Cerebellar nuclear complex (tissue), 1 donor: Measurements from ENCODE around the gene DGKE.

Experiments
- DNase-seq, 2 experiments: peaks; one replicate each; lab custom pipeline; 2025; lab: John Stamatoyannopoulos, UW

Gene DGKE

DNA sequence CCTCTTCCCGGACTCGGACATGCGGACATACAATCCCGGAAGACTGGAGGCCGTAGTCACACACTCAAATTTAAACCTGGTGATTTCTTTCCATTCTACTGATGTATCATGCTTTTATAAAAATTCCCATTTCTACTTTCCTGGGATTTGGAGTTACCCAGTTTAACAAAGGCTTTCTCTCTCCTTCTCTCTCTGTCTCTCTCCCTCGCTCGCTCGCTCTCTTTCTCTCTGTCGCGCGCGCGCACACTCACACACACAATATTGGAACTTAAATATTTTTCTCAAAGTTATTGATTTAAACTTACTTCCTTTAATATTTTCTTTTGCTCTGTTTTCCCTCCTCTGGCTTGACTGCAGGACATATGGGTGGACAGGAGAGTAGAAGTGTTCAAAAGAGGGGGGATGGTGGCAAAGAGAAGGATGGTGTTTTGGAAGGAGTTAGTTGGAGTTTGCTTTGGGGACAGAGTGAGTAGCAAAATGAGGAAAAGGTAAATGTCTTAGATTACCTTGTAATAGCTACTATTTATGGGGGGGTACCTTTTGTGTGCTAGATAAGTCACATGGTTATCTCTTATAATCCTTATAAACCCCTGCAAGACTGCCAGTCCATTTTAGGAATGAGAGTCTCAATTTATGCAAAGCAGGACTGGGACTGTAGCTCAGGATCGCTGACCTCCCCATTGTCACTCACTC, 80.8 kb downstream of the DGKE start:
- no peak for DNase-seq

DNA sequence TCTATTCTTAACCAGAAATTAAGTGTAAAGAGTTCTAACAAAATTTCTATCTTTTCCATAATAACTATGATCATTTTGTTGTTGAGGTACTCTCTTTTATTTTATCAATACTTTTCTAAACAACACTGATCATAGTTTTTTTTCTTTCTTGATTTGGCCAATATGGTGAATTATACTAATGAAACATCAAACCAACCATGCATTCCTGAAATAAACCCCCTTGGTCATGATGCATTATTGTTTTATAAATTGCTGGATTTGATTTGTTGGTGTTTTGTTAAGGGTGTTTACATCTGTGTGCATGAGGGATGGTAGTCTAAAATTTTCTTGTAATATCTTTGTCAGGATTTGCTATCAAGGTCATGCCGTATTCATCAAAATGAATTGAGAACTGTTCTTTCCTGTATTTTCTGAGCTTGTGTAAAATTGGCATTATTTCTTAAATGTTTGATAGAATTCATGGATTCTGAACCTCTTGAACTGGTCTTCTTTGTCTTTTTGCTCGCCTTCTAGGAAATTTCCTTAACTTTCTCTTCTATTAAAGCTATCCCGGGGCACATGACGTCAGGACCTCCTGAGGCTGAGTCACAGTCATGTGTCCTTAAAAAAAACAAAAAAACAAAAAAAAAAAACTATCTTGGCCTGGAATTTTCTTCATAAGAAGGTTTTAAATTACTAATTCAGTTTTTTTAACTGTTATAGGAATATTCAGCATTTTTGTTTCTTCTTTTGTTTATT, 83.8 kb downstream of the DGKE start:
- DNase-seq = no peak

DNA sequence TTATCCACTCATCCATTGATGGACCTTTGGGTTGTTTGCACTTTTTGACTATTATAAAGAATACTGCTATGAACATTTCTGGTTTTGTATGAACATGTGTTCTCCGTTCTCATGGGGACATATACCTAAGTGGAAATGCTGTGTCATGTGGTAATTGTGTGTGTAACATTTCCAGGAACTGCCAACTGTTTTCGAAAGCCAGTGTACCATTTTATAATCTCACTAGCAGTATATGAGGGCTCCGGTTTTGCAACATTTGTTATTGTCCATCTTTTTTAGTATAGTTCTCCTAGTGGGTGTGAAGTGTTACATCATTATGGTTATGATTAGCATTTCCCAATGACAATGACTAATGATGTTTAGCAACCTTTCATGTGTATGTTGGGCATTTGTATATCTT, 85.0 kb downstream of the DGKE start:
- DNase-seq = no peak
